ENCODE results near the gene FGD5. TPM values are rescaled to one million over a fixed set of nuclear protein-coding genes. Genes with fewer than 3 reads are reported as not detected.

The FGD5 gene
- 0.05 TPM in 1 of 2 replicates, not detected in the other for total RNA-seq

GRCh38 chr3:14818804-14819500 lies at the start of gene FGD5:
Gene FGD5, plus strand, starts transcription at chr3:14818962. Its CDS starts 110 bp downstream, at chr3:14819072.
- intact Hi-C loops (cut with micrococcal nuclease) = no loop called here

DNA sequence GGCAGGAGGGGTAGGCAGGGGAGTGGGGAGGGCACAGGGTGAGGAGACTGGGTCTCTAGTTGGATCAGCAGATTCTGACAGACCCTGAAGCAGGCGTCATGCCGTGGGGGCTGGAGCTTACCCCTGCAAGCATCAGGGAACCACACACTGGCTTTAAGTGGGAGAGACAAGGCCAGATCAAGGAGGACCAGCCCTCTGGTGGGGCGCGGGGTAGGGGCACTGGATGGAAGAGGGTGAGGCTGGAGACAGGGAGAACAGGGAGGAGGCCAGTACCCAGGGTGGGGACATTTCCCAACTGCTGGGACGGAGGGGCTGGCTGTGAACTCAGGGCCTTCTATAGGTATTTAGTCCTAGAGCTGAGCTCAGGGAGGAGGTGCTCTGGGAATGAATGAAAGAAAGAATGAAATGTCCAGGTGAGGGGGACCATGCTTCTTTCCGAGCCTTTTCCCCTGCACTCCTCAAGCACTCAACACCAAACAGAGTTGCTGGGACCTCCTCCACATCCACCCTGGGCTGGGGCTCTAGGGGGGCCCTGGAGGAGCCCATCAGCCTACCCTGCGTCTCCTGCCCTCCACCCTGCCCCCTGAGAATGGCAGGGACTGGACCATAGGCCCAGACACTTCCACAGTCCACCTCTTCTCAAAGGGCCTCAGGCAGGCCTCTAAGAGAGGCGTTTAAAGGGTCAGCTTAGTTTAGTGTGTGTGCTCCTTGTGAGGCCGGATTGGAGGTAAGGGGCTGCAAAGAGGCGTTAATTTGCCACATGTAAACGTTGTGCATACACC lies 49.0 kb upstream of the FGD5 start:
- intact Hi-C loops (cut with micrococcal nuclease) = no loop called here

GRCh38 chr3:14770591-14770990 lies 48.2 kb upstream of the FGD5 start:
- intact Hi-C loops (cut with micrococcal nuclease) = no loop called here

GRCh38 chr3:14771593-14772497 lies 46.9 kb upstream of the FGD5 start:
- intact Hi-C loops (cut with micrococcal nuclease) = no loop called here

DNA sequence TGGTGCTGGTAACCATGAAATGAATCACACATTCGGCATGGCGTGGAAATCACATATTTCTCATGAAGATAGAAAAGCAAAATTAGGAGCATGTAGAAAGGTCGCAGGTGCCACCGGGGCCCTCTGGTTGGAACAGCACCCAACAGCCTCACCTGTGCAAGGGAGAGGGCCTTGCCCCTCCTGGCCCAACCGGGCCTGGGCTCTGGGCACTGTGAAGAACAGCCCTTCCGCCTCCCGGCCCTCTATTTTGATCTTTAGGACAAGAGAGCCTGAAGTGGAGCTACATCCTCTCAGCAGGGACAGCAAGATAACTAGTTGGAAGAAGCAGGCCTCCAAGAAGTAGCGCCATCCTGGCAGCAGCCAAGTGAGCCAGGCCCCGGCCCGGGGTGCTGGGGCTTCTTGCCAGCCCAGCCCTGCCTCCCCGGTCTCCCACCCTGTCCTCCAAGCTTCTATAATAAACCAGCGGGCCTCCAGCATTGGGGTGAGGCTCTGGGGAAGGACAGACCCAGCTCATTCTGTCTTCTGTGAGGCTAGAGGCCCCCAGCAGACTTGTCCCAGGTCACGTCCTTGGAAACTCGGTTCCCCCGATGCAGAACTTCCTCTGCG lies 46.1 kb upstream of the FGD5 start:
- intact Hi-C loops (cut with micrococcal nuclease) = no loop called here

DNA sequence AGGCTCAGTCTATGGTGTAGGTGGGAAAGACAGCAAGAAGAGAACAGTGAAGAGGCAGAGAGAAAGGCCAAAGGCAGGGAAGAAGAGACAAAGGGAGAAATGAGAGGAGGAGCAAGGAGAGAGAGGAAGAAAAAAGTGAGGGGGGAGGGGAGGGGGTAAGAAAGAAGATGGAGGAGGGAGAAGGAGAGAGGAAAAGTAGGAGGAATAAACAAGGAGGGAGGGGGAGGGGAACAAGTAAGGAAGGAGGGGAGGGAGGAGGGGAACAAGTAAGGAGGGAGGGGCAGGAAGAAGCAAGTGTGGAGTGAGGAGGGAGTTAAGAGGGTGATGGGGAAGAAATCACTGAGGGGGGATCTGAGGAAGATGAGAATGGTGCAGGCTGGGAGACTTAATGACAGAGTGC lies 45.5 kb upstream of the FGD5 start:
- intact Hi-C loops (cut with micrococcal nuclease) = no loop called here

DNA sequence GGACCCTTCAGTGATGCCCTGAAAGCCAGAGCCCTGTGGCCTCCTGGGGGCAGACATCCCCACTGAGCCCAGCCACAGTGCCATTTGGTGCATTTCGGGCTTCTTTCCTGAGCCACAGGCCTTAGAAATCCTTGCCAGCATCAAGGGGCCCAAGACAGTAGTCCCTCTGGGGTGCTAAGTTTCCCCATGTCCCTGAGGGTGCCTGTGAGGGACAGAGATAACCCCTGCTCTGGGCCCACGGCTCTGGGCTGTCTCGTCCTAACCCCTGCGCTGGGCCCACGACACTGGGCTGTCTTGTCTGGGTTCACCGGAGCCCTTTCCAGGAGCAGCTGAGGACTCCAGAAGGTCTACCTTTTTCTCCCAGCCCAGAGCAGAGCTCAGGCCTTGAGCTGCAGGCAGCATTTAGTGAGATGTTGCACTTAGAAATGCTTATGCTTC lies 45.1 kb upstream of the FGD5 start:
- intact Hi-C loops (cut with micrococcal nuclease) = no loop called here

GRCh38 chr3:14774431-14774830 lies 44.3 kb upstream of the FGD5 start:
- intact Hi-C loops (cut with micrococcal nuclease) = no loop called here

- intact Hi-C loops (cut with micrococcal nuclease) = no loop called here
These were observed 43.8 kb upstream of the FGD5 start for GRCh38 chr3:14775011-14775410.

GRCh38 chr3:14775563-14775962 lies 43.2 kb upstream of the FGD5 start:
- intact Hi-C loops (cut with micrococcal nuclease) = no loop called here

- intact Hi-C loops (cut with micrococcal nuclease) = no loop called here
These were observed 39.6 kb upstream of the FGD5 start for GRCh38 chr3:14779069-14779685.

- intact Hi-C loops (cut with micrococcal nuclease) = loop anchor here (5.0 kb wide), 1 partner anchor 149 kb away; no protein-coding TSS in a partner anchor
These were observed 37.7 kb upstream of the FGD5 start for GRCh38 chr3:14780927-14781507.

- intact Hi-C loops (cut with micrococcal nuclease) = loop anchor here (5.0 kb wide), 1 partner anchor 151 kb away; no protein-coding TSS in a partner anchor
These were observed 35.2 kb upstream of the FGD5 start for GRCh38 chr3:14783480-14784086.

GRCh38 chr3:14784087-14784681 lies 34.6 kb upstream of the FGD5 start:
- intact Hi-C loops (cut with micrococcal nuclease) = loop anchor here (5.0 kb wide), 1 partner anchor 152 kb away; no protein-coding TSS in a partner anchor

DNA sequence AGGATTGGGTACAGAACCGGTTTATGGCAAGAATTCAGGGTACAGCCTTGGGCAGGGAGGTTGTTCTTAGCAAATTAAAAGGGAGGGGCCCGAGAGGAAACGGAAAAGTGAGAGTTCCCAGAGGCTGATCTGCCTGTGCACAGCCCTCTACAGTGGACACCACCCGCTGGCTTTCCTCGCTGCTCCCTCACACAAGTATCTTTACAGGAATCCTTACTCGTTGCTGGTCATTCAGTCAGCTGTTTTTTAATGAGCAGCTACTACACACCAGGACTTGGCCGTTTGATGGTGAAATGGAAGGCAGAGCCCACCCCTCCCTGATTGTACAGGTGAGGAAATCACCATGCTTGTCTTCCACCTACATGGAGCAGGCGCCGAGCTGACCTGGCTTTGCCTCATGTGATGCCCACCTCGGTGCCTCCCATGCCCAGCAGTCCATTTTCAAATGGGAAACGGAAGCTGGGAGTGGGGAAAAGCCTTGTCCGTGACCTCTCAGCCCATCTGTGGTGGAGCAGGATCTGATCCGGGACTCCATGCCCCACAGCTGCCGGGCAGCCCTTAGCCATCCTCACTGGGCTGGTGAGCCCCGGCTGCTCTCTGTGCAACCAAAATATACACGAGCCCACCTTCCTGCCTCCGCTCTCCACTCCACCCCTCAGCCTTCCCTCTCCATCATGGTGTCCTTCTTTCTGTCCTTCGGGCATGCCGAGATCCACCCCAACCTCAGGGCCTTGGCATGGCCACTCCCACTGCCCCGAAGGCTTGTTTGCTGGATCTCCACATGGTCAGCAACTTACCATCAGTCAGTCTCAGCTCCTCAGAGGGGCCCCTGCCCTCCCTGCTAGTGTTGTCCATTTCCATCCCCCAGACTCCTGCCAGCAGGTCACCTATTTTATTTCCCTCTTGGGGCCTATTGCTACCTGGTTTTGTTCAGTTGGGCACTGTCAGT lies 33.3 kb upstream of the FGD5 start:
- intact Hi-C loops (cut with micrococcal nuclease) = no loop called here

DNA sequence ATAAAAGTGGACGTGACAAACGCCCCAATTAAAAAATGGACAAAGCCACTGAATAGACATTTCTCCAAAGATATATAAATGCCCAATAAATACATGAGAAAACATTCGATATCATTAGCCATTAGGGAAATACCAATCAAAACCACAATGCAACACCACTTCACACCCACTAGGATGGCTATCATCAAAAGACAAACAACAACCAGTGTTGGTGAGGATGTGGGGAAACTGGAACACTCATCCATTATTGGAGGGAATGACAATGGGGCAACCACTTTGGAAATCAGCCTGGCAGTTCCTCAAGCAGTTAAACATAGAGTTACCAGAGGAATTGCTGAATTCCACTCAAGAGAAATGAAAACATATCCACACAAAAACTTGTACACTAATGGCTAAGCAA lies 32.4 kb upstream of the FGD5 start:
- intact Hi-C loops (cut with micrococcal nuclease) = no loop called here

DNA sequence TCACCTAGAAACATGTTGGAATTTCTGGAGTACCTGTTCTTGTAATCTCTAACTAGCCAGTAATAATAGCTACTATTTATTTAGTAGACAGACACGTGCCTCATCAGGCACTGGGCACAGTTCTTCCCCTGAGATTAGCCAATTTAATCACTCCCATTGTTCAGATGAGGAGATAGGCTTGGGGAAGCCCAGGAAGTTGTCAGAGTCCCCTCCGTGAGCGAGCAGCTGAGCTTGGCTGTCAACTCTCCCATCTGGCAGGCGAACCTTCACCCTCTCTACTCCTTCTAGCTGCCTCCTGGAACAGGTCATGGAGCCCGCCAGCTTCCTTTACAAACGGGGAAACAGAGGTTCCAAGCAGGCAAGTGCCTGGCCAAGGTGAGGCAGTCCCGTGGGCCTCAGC lies 31.1 kb upstream of the FGD5 start:
- intact Hi-C loops (cut with micrococcal nuclease) = no loop called here

GRCh38 chr3:14788644-14789043 lies 30.1 kb upstream of the FGD5 start:
- intact Hi-C loops (cut with micrococcal nuclease) = no loop called here
